GM21447 (cell line): ENCODE results near the gene PTTG1IP.

Experiments
- ATAC-seq: cut with Tn5 transposase; IDR thresholded peaks from one replicate; pipeline ENCODE4 v1.9.1; 2021; ENCODE audit not compliant: unreplicated experiment

The PTTG1IP gene

DNA sequence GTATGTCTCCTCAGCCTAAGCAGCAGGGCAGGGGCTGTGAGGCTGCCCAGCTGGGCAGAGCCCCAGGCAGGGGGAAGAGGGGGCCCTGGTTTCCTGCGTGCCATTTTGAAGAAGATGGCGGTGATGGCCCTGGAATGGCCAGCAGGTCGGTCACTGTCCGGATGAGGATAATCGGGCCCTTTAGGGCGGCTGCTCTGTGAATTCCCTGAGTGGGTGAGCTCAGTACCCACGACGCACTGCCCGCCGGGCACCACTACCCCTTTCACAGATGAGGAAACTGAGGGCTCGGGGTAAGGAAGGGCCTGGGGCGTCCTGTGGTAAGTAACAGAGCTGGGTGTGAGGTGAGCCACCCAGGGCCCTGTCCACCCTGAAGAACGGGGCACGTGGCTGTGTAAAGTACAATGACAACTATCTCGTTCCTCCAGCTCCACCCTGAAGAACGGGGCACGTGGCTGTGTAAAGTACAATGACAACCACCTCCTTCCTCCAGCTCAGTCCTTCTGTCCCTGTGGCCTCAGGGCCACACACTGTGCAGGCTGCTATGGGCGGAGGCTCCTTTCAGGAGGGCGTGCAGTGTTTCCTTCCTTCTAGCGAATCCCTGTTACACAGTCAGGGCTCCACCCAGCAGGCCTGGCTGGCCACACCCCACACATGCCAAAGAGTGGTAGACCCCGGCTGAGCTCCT is 24.0 kb upstream of the PTTG1IP start:
- ATAC-seq, result no peak

GRCh38 chr21:44896561-44897286 is 23.2 kb upstream of the PTTG1IP start:
- no peak for ATAC-seq

GRCh38 chr21:44895859-44896258 is 22.4 kb upstream of the PTTG1IP start:
- ATAC-seq, result no peak

DNA sequence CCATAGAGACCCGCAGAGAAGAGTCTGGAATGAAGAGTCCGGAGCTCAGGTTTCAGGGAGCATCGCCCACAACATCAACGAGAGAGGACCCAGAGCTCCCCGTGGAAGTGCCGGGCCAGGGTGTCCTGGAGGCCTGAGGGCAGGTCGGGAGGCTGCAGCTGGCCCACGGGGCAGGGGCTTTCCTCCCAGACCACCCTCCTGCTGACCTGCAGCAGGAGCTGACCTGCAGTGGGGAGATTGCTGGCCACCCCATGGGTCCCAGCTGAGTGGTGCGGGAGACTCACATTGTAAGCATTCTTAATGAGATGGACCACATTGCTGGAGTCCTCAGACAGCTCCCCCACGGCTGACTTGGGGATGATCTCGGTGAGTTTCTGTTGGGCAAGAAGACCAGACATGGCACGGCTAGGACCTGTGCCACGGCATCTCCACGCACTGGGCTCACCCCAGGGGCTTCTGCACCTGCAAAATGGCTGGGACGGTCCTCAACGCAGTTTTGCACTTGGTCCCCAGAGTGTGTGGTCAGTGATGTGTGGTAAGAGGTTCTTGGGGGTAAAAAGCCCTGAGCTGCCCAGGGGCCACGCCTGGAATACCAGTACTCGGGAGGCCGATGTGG is 21.3 kb upstream of the PTTG1IP start:
- ATAC-seq, result no peak

- no peak for ATAC-seq
Observed at GRCh38 chr21:44893948-44894656, 20.6 kb upstream of the PTTG1IP start.

- ATAC-seq, result no peak
Observed at GRCh38 chr21:44893278-44893556, 19.7 kb upstream of the PTTG1IP start.

DNA sequence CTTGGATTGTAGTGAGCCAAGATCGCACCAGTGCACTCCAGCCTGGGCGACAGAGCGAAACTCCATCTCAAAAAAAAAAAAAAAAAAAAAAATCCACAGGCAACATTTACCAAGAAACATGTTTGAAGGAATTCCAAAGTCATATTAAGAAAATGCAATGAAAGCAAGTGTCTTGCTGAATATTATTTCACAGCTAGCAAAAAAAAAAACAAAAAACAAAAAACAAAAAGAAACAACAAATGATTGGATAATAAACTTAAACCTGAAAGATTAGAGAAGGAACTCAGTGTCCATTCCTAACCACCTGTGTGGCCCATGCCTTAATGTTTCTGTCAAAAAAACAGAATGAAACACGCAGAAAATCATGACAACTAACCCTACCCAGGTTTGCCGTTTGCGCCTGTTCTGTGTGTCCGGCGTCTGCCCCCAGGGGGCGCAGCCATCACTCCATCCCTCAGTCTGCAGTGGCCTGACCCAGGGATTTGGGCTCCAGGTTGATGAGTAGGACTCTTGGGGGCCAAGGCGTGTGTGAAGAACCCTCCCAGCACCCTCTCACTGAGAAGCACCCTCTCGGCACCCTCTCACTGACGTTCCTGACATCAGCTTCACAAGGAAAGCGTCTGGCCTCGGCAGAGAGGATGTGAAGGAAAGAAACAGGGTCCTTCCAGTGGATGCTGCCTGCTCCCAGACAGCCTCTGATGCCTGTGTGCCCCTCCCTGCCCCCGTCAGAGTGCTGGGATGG is 19.2 kb upstream of the PTTG1IP start:
- ATAC-seq, result no peak

- no peak for ATAC-seq
Observed at GRCh38 chr21:44892095-44892494, 18.6 kb upstream of the PTTG1IP start.

DNA sequence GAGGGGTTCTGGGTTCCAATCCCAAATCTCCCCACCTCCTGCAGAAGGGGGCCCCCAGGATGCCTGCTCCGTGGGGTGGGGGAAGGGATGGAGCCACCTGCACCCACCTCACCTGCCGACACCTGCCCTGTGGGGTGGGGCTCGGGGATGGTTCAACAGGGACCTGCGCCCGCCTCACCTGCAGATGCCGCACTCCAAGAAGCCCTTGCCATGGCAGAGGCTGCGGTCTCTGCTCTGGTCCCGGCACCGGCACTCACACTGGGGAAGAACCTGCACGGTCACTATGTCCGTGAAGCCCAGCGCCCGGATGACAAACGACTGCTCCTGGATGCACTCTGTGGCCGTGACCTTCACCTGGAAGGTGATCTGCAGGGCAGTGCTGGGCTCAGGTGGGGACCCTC is 18.1 kb upstream of the PTTG1IP start:
- no peak for ATAC-seq

DNA sequence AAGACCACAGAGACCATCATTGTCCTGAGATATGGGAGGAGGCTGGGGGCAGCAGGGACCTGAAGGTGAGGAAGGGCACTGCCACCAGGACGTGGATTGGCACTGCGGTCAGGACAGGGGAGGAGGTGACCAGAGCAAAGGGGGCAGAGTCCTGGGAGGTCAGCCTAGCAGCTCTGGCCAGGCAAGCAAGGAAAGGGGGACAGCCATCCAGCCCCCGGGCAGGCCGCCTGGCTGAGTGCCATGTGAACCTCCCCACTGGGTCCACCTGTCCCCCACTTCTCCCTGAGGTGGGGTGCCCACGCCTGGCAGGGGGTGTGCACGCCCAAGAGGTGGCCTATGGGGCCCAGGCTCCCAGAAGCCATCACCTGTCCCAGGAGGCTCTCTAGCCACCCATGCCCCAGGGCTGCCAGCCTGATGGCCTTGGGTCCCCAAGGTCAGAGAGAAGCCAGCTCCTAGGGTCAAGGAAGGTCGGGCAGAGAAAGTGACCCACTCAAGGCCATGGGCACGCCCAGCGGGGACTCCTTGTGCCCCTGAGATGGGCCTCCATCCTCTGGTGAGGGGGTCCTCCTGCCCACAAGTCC is 17.6 kb upstream of the PTTG1IP start:
- no peak for ATAC-seq

DNA sequence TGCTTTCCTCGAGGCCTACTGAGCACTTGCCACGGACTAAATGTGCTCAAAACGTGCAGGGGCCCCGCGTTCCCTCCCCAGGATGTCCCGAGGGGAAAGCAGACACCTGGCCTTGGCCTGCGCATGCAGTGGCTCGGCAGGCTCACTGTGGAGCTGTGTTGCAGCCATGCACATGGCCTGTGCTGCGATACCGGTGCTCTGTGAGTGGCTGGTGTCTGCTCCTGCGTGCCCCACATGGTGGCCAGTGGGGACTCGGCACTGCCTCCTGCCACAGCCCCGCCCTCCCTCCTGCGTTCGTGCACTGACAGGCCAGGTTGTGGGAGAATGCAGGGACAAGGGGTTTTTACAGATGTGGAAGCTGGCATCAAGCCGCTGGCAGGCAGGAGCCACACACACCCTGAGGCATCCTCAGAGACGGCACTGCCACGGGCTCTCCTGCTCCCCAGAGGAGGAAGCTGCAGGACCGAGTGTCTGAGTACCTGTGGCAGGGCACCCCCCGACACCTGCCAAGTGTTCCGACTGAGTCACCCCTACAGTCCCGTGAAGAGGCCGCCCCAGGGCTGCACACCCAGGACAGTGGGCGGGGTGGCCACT is 16.9 kb upstream of the PTTG1IP start:
- ATAC-seq, result no peak

DNA sequence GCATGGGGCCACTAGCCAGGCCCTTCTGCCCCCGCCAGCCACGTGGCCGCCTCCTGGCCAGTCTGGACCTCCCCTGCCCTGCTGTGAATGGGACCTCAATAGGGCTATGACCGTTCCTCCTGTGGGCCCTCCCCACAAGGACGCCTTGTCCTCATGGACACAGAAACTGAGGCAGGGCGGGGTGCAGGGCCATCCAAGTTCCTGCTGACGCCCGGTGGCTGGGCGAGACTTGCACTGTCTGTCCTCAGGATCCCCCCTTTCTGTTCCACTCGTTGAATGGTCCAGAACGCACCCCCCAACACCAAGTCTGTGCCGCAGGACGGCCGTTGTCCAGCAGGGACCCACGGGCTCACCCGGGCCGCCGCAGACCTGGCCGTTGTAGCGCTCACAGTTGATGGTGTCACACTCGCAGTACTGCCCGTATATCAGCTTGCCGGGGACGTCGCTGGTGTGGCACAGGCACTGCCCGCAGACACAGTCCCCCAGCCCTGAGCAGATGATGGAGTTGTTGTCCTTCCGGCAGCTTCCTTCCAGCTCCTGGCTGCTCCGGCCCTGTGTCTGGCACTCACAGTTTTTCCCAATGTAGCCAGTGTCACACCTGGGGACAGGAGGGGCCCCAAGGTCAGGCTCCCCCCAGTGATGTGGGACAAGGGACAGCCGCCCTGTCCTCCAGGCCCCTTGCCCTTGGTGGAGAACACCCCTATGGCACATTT is 16.3 kb upstream of the PTTG1IP start:
- no peak for ATAC-seq

DNA sequence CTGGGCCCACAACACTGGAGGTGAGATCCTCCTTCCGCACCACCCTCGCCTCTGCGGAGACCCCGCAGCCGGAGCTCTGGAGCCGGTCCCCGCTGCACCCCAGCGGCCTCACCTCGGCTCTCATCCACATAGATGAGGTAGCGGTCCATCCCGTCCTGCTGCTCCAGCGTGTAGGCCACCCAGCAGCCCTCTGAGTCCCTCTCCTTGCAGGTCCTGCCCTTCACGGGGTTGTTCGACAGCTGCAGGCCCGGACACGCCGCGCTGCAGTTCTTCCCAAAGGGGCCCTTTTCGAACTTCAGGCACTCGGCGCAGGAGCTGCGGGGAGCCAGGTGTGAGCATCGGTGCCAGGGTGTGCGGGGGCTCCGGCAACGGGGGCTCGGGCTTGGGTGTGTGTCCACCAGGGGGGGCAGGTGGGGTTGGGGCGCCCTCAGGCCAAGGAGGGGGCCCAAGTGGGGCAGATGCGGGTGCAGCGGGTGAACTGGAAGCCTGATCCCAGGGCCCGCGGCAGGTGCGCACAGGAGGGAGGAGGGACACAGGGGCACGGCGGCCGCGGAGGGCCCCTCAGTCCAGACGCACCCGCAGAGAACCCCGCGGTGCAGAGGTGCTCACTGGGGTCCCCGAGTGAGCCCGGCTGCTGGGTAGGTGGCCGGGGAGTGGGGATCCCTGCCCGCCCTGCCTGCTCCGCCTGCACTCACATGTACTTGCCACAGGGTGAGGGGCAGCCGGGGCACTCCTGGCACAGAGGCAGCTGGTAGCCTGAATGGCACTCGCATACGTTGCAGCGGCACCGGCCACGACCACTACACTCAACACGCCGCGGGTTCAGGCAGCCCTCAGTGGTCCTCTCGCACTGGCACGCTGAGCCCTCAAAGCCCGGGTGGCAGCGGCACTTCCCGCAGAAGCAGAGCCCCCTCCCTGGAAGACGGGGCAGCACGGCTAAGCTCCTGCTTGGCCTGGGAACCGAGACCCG is 15.4 kb upstream of the PTTG1IP start:
- ATAC-seq, result no peak

DNA sequence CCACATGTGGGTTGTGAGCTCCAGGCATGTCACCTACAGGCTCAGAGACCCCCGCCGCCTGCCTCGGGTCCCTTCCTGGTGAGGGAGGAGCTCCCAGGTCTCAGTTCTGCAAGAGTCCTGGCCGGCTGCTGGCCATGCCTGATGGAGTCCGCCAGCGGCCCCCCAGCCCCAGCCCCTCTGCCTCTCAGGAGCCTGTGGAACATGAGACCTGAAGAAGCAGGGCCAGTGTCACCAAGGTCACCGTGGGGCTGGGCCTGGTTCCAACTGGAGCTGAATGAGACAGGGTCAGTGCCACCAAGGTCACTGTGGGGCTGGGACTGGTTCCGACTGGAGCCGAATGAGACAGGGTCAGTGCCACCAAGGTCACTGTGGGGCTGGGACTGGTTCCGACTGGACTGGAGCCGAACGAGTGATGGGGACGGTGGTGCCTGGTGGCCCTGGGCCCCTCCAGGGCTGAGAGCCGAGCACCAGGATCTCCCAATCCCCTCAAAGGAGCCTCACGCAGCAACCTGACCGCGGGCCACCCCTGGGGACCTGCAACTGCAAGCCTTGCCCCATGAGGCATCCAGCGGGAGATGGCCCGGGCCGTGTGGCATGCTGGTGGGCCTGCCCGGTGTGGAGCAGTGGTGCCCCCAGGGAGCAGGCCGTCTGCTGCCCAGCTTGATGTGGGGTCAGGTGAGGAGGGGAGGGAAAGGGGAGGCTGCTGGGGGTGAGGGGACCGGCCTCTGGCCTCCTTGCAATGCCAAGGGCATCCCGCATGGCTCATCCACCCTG is 14.5 kb upstream of the PTTG1IP start:
- no peak for ATAC-seq

GRCh38 chr21:44887126-44887806 is 13.8 kb upstream of the PTTG1IP start:
- ATAC-seq, result no peak

DNA sequence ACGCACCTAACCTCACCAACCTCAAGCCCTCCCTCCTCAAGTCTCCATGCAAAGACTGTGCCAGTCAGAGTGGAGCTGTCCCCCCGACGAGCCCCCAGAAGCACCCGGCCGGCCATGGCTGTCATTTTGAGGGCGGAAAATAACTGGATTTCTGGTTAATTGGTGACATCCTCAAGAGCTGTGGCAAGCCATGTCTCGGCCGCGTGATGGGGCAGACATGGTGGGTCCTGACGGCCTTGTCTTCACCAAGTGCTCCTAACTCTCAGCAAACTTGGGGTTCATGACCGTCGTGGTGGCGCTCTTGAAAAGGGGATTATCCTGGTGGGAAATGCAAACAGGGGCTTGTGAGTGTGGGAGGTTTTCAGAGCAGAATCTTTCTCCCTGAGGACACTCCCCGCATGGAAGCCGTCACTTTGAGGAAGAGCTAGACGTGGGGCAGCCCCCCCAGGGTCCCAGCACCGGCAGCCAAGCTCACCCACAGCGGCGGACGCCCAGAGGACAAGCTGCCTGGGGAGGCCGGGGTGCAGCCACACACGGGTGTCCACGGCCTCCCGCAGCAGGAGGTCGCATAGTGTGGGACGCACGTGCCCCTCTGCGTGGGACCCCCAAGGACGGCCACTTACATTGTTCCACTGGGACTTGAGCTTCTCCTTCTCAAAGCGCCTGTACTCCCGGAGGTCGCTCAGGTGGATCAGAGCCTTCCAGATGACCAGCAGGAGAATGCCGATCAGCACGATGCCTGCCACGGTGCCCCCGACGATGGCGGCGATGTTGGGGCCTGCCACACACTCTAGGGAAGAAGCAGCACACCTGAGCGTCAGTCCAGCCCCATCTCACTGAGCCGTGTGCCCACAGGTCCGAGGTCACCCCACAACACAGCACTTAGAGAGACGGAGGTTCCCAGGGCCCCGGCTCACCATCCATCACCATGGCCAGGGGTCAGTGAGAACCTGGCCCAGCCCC is 12.9 kb upstream of the PTTG1IP start:
- ATAC-seq, result no peak
